Measurements from ENCODE around the gene RASGRP1.

GRCh38 chr15:38602910-38603670 is 38.5 kb upstream of the RASGRP1 start:
- TF ChIP-seq POLR2A (IDR thresholded peaks at IDR 0.05) (no peak), CTCF (IDR thresholded peaks at IDR 0.05) (no peak)
